Naive thymus-derived CD4-positive, alpha-beta T cell (primary cell): ENCODE measurements around the gene KRTAP4-6. TPM values are rescaled to one million over a fixed set of nuclear protein-coding genes. Genes with fewer than 3 reads are reported as not detected.
A peak's percentile ranks its signal among the peaks of the same experiment; 100 is the strongest.
"Not testable (repeated sequence)": the region's sequence is repeated elsewhere in the genome, so short reads cannot be mapped to it uniquely, and the experiment has no call there.

Source experiments
- ATAC-seq: fragments of 150-1000 bp; cut with Tn5 transposase; 2 replicates; pipeline ENCODE4 v1.10.0; 2021; ENCODE audit warnings: mild to moderate bottlenecking, moderate library complexity
- CTCF ChIA-PET: fragments of 350-600 bp; sonication (Branson Sonifier 250); formaldehyde crosslinking; loops from one replicate; lab custom pipeline; 2021; ENCODE audit warnings: antibody characterized with exemption; lab: Charles Lee
- POLR2A ChIA-PET: fragments of 350-600 bp; sonication (Branson Sonifier 250); formaldehyde crosslinking; loops from one replicate; lab custom pipeline; 2021; ENCODE audit warnings: antibody characterized with exemption, inconsistent platforms; lab: Charles Lee
- DNase-seq, 9 donors: peaks; one replicate each; pipeline versions ENCODE4 v3.0.0 to v3.0.0-alpha.2; 2020 to 2022; ENCODE audit warnings: mixed read lengths in 1 of 9
- H3K27ac ChIP-seq: one replicate; pipeline ENCODE4 v1.7.0; 2013; ENCODE audit warnings: mild to moderate bottlenecking, low read depth, low read length, moderate library complexity
- H3K27me3 ChIP-seq, 2 donors: one replicate each; pipeline ENCODE4 v1.7.0; 2013; ENCODE audit warnings: low read length in 2 of 2, mild to moderate bottlenecking in 2 of 2, moderate library complexity in 2 of 2; ENCODE audit not compliant: control insufficient read depth in 2 of 2, insufficient read depth in 2 of 2
- H3K36me3 ChIP-seq, 3 experiments: 1 replicate in 2 of 3; 2 replicates in 1 of 3; pipeline ENCODE4 v1.7.0; 2013; ENCODE audit warnings: low read length in 3 of 3, mild to moderate bottlenecking in 3 of 3, moderate library complexity in 1 of 3; ENCODE audit not compliant: insufficient read depth in 3 of 3, control insufficient read depth in 2 of 3
- H3K4me1 ChIP-seq, 2 donors: one replicate each; pipeline ENCODE4 v1.7.0; 2013; ENCODE audit warnings: low read length in 2 of 2, mild to moderate bottlenecking in 2 of 2, moderate library complexity in 1 of 2; ENCODE audit not compliant: control insufficient read depth in 2 of 2, insufficient read depth in 2 of 2
- H3K4me3 ChIP-seq: 2 replicates; pipeline ENCODE4 v1.7.0; 2013; ENCODE audit warnings: mild to moderate bottlenecking, low read length
- H3K9me3 ChIP-seq, 3 experiments: 1 replicate in 2 of 3; 2 replicates in 1 of 3; pipeline ENCODE4 v1.7.0; 2013; ENCODE audit warnings: low read length in 3 of 3; ENCODE audit not compliant: control insufficient read depth in 2 of 3
- H3K27ac Mint-ChIP-seq, 9 donors: one replicate each; pipeline ENCODE4 v1.8.0; 2020 to 2022; ENCODE audit warnings: mixed read lengths in 9 of 9, mild to moderate bottlenecking in 8 of 9, moderate library complexity in 5 of 9, inconsistent platforms in 2 of 9
- H3K27me3 Mint-ChIP-seq, 5 donors: one replicate each; pipeline ENCODE4 v1.8.0; 2021 to 2022; ENCODE audit warnings: mixed read lengths in 5 of 5, mild to moderate bottlenecking in 1 of 5
- H3K36me3 Mint-ChIP-seq, 5 donors: one replicate each; pipeline ENCODE4 v1.8.0; 2020 to 2022; ENCODE audit warnings: mixed read lengths in 5 of 5, mild to moderate bottlenecking in 3 of 5, inconsistent platforms in 1 of 5
- H3K4me1 Mint-ChIP-seq, 7 donors: one replicate each; pipeline ENCODE4 v1.8.0; 2020 to 2022; ENCODE audit warnings: mixed read lengths in 7 of 7, mild to moderate bottlenecking in 3 of 7, inconsistent platforms in 1 of 7
- H3K4me3 Mint-ChIP-seq, 10 donors: one replicate each; pipeline ENCODE4 v1.8.0; 2020 to 2022; ENCODE audit warnings: mild to moderate bottlenecking in 10 of 10, mixed read lengths in 10 of 10, moderate library complexity in 6 of 10, inconsistent platforms in 2 of 10
- H3K9me3 Mint-ChIP-seq, 11 donors: one replicate each; pipeline ENCODE4 v1.8.0; 2020 to 2022; ENCODE audit warnings: mixed read lengths in 11 of 11, mild to moderate bottlenecking in 4 of 11, inconsistent platforms in 1 of 11, moderate library complexity in 1 of 11
- intact Hi-C, 2 donors: fragments of 100-400 bp; cut with micrococcal nuclease; formaldehyde crosslinking; loops; one replicate each; pipeline ENCODE4 v1.15.1; 2023
- polyA plus RNA-seq, 2 donors: library from polyadenylated mRNA; unstranded; fragments of 300-500 nt; fragmentation: Illumina TruSeq; gene quantifications; one replicate each; pipeline ENCODE4 v1.2.3, GENCODE V29; 2021
- total RNA-seq, 6 experiments: library from RNA in 5 of 6; stranded (reverse) in 5 of 6; gene quantifications; 1 replicate in 5 of 6; 2 replicates in 1 of 6; pipeline ENCODE4 v1.2.3 and lab custom pipeline; 2021 to 2026

Gene KRTAP4-6
- total and polyA plus RNA-seq, 7 experiments from 2014 or later, result not detected

DNA sequence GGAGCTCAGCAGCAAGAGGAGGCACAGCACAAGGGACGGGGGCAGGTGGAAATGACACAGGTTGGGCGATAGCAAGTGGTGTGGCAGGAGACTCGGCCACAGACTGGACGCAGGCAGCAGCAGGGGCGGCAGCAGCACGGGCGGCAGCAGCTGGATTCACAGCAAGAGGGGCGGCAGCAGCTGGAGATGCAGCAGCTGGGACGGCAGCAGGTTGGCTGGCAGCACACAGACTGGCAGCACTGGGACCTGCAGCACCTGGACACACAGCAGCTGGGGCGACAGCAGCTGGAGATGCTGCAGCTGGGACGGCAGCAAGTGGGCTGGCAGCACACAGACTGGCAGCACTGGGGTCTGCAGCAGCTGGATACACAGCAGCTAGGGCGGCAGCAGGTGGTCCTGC is 479 bp downstream of the KRTAP4-6 start:
- DNase-seq, H3K4me3 Mint-ChIP-seq, POLR2A ChIA-PET, intact Hi-C loops, H3K4me3 ChIP-seq, CTCF ChIA-PET, H3K4me1 ChIP-seq, ATAC-seq, H3K27ac ChIP-seq, H3K36me3 ChIP-seq, H3K27me3 Mint-ChIP-seq, H3K27me3 ChIP-seq: not testable (repeated sequence)
- Mint-ChIP-seq H3K36me3 (peaks cover 2 to 43% (median 28%) of the 10 kb centered on the region in 5 donors), H3K27ac (peak overlapping the region in 1 of 9 donors; percentile 12), H3K9me3 (peaks cover 13 to 56% (median 29%) of the 10 kb centered on the region in 11 donors), H3K4me1 (peaks cover 0 to 10% (median 1%) of the 10 kb centered on the region in 7 donors)
- peaks cover 0 to 11% (median 0%) of the 10 kb centered on the region in 3 experiments for H3K9me3 ChIP-seq

DNA sequence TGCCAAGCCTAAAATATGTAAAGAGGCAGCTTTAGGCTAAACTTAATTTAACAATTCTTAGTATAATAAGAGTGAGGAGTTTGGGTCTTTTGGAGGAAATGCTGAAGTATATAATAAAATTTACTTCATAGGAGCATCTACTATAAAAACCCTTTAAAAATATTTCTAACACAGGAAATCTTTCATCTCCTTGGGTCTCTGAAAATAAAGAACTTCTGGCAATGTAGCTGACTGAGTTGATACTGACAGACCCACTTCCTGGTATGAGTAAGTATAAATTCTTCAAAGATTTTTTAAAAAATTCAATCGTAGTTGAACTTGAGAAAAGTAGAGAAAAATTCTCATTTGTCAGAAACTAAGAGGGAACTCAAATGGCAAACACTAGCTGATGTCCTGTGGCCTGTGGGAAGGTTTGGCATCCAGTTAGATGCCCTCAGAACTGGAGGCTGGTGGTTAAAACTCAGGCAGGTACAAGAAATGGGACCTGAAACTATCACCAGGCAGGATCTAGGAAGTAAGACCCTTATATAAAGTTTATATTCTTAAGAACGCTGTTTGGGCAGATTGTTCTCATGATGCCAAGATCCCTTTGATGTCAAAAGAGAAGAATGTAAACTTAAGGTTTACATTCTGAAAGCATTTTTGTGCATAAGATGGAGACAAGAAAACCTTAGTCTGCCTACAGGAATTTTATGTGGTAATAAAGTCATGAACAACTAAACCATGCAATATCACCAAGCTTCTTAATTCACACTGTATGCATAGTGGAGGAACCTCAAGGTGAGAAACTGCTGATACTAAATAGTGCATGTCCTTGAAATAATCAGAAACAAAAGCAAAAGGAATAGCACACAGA is 6.2 kb downstream of the KRTAP4-6 start:
- no peaks in the 10 kb centered on the region for H3K27me3 Mint-ChIP-seq
- H3K9me3 ChIP-seq, result no peaks in the 10 kb centered on the region
- ATAC-seq, result peak; percentile 46
- no peaks in the 10 kb centered on the region for H3K36me3 ChIP-seq
- POLR2A ChIA-PET, result interaction anchor here (0.6 to 1.3 kb wide), 2 partner anchors 9 to 197 kb away, joined by 3 read pairs; no protein-coding TSS in a partner anchor
- intact Hi-C loops, result no loop called here
- peaks cover 0 to 19% (median 6%) of the 10 kb centered on the region in 11 donors for H3K9me3 Mint-ChIP-seq
- H3K4me1 Mint-ChIP-seq, result peaks cover 0 to 68% (median 33%) of the 10 kb centered on the region in 7 donors
- DNase-seq, result peak in 4 of 9 donors; percentile 11 to 60 (median 42)
- H3K4me3 ChIP-seq, result no peak overlapping the region
- peaks cover 0 to 12% of the 10 kb centered on the region in 2 donors for H3K4me1 ChIP-seq
- peak overlapping the region in 7 of 10 donors; percentile 45 to 81 (median 55) for H3K4me3 Mint-ChIP-seq
- peaks cover 0 to 14% (median 8%) of the 10 kb centered on the region in 5 donors for H3K36me3 Mint-ChIP-seq
- peaks cover 0 to 3% of the 10 kb centered on the region in 2 donors for H3K27me3 ChIP-seq
- peak overlapping the region in 7 of 9 donors; percentile 59 to 94 (median 72) for H3K27ac Mint-ChIP-seq
- peak overlapping the region; percentile 53 for H3K27ac ChIP-seq
- CTCF ChIA-PET, result no interaction called here

DNA sequence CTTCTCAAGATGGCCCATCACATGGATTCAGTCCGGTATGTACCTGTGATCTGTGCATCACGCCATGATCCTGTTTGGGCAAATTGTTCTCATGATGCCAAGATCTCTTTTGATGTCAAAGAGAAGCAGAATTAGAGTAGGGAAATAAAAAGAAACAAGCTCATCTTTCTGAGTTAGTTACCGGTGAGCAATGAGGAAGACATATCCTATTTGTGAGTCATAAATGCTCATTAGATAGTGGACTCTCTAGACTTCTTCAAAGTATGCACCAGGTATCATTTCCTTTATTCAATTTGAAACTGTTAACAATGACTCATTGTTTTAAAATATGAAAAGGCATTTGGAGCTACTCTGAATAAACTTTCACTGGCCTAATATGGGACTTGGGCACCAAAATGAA is 8.4 kb downstream of the KRTAP4-6 start:
- DNase-seq (no peak), ATAC-seq (no peak)
- peaks cover 0 to 88% (median 48%) of the 10 kb centered on the region in 7 donors for H3K4me1 Mint-ChIP-seq
- Histone ChIP-seq H3K27ac (no peak overlapping the region), H3K4me3 (no peak overlapping the region), H3K4me1 (peaks cover 0 to 12% of the 10 kb centered on the region in 2 donors), H3K9me3 (no peaks in the 10 kb centered on the region), H3K27me3 (peaks cover 0 to 3% of the 10 kb centered on the region in 2 donors), H3K36me3 (no peaks in the 10 kb centered on the region)
- peaks cover 0 to 1% (median 0%) of the 10 kb centered on the region in 5 donors for H3K36me3 Mint-ChIP-seq
- peak overlapping the region in 3 of 9 donors; percentile 23 to 57 (median 51) for H3K27ac Mint-ChIP-seq
- intact Hi-C loops, result no loop called here
- CTCF ChIA-PET, result no interaction called here
- H3K4me3 Mint-ChIP-seq, result peak overlapping the region in 2 of 10 donors; percentile 25 to 42
- H3K27me3 Mint-ChIP-seq, result peaks cover 0 to 6% (median 0%) of the 10 kb centered on the region in 5 donors
- H3K9me3 Mint-ChIP-seq, result peaks cover 0 to 11% (median 2%) of the 10 kb centered on the region in 11 donors
- POLR2A ChIA-PET, result no interaction called here

DNA sequence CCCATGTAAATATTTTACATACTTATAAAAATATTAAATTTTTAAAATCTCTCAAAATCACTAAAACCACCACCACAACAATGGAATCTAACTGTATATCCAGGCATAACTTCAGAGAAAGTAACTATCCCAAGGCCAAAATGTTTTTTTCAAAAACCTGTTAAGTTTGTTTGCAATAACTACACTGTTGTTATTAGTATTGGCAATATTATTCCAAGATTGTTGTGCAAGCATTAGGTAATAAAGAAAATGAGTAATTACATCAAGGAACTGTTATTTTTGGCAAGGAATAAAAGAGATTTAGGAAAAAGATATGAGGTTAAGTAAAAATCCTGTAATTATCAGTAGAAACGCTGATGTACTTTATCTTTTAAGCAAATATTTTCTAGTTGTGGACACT is 13.0 kb downstream of the KRTAP4-6 start:
- Histone ChIP-seq H3K9me3 (no peaks in the 10 kb centered on the region), H3K27me3 (no peaks in the 10 kb centered on the region), H3K4me1 (peaks cover 21 to 42% of the 10 kb centered on the region in 2 donors), H3K4me3 (no peak overlapping the region), H3K36me3 (no peaks in the 10 kb centered on the region), H3K27ac (no peak overlapping the region)
- no peak overlapping the region for H3K4me3 Mint-ChIP-seq
- ChIA-PET POLR2A (no interaction called here), CTCF (interaction anchor here (1.6 kb wide), 1 partner anchor 181 kb away, joined by 3 read pairs; the partner anchor contains the start of gene KRTAP16-1)
- ATAC-seq (no peak), DNase-seq (no peak)
- peaks cover 0 to 97% (median 76%) of the 10 kb centered on the region in 7 donors for H3K4me1 Mint-ChIP-seq
- H3K36me3 Mint-ChIP-seq, result no peaks in the 10 kb centered on the region
- H3K9me3 Mint-ChIP-seq, result peaks cover 0 to 24% (median 2%) of the 10 kb centered on the region in 11 donors
- intact Hi-C loops, result no loop called here
- no peak overlapping the region for H3K27ac Mint-ChIP-seq
- peaks cover 0 to 11% (median 0%) of the 10 kb centered on the region in 5 donors for H3K27me3 Mint-ChIP-seq

DNA sequence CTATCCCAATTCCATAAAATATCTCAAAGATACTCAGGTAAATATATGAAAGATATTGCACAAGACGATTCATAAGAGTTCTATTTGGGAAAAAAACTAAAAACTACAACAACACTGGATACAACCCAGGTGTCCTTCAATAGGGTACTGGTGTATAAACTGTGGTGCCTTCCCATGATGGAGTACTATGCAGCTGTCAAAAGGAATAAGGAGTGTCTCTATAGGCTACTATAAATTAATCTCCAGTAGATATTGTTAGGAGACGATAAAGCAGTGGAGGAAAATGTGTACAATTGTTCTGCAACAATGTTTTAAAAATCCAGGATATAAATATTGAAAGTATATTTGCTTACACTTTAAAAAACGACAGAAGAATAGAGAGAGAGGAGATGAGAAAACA is 13.9 kb downstream of the KRTAP4-6 start:
- Histone ChIP-seq H3K4me1 (peaks cover 21 to 42% of the 10 kb centered on the region in 2 donors), H3K36me3 (no peaks in the 10 kb centered on the region), H3K27ac (no peak overlapping the region), H3K4me3 (no peak overlapping the region), H3K9me3 (no peaks in the 10 kb centered on the region), H3K27me3 (no peaks in the 10 kb centered on the region)
- H3K27me3 Mint-ChIP-seq, result peaks cover 0 to 12% (median 0%) of the 10 kb centered on the region in 5 donors
- no peak for ATAC-seq
- intact Hi-C loops, result no loop called here
- peak overlapping the region in 6 of 10 donors; percentile 30 to 88 (median 50) for H3K4me3 Mint-ChIP-seq
- H3K4me1 Mint-ChIP-seq, result peaks cover 0 to 95% (median 73%) of the 10 kb centered on the region in 7 donors
- no peaks in the 10 kb centered on the region for H3K36me3 Mint-ChIP-seq
- DNase-seq, result no peak
- H3K27ac Mint-ChIP-seq, result peak overlapping the region in 1 of 9 donors; percentile 63
- H3K9me3 Mint-ChIP-seq, result peaks cover 0 to 24% (median 3%) of the 10 kb centered on the region in 11 donors
- POLR2A ChIA-PET, result interaction anchor here (0.6 to 0.7 kb wide), 2 partner anchors 20 to 440 kb away, joined by 4 to 5 read pairs; no protein-coding TSS in a partner anchor
- CTCF ChIA-PET, result interaction anchor here (0.6 to 1.6 kb wide), 2 partner anchors 182 to 534 kb away, joined by 3 read pairs; partner anchors contain the start of gene KRTAP16-1

DNA sequence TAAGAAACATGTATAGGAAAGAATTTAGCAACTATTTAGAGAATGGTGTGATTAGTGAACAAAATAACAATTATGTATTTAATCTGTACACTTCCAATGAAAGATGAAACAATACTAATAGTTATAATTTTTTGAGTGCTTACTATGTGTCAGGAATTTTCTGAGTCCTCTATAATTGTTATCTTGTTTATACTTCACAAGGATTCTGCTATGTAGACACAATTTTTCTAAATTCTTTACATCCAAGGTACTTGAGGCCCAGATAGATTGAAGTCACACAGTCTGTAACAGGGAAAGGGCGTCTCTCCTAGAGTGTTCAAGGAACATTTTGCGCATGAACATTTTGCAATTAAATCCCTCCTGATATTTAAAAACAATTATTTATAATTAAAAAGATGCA is 15.3 kb downstream of the KRTAP4-6 start:
- peak overlapping the region in 6 of 10 donors; percentile 33 to 88 (median 66) for H3K4me3 Mint-ChIP-seq
- H3K27ac ChIP-seq, result no peak overlapping the region
- peaks cover 0 to 24% (median 3%) of the 10 kb centered on the region in 11 donors for H3K9me3 Mint-ChIP-seq
- H3K4me3 ChIP-seq, result no peak overlapping the region
- POLR2A ChIA-PET, result interaction anchor here (0.9 to 1.9 kb wide), 3 partner anchors 9 to 184 kb away, joined by 3 to 8 read pairs (median 4); partner anchors contain the start of gene KRTAP16-1
- peak overlapping the region in 4 of 9 donors; percentile 53 to 84 (median 73) for H3K27ac Mint-ChIP-seq
- H3K4me1 Mint-ChIP-seq, result peaks cover 4 to 94% (median 78%) of the 10 kb centered on the region in 7 donors
- H3K36me3 Mint-ChIP-seq, result peaks cover 0 to 4% (median 0%) of the 10 kb centered on the region in 5 donors
- peaks cover 25 to 40% of the 10 kb centered on the region in 2 donors for H3K4me1 ChIP-seq
- intact Hi-C loops, result no loop called here
- H3K27me3 ChIP-seq, result no peaks in the 10 kb centered on the region
- DNase-seq, result no peak
- no peak for ATAC-seq
- no peaks in the 10 kb centered on the region for H3K9me3 ChIP-seq
- CTCF ChIA-PET, result no interaction called here
- peaks cover 0 to 12% (median 0%) of the 10 kb centered on the region in 5 donors for H3K27me3 Mint-ChIP-seq
- H3K36me3 ChIP-seq, result no peaks in the 10 kb centered on the region
